Testis (tissue), 3 donors: ENCODE results near the gene DCHS2. TPM values are rescaled to one million over a fixed set of nuclear protein-coding genes. Genes with fewer than 3 reads are reported as not detected.

Experiments
- DNase-seq: peaks from one replicate; pipeline ENCODE4 v3.0.0-alpha.2; 2019
- H3K27ac ChIP-seq, 2 donors: fragments of 200-600 bp; sonication (generic); one replicate each; pipeline ENCODE4 v1.5.1; 2019
- H3K27me3 ChIP-seq: fragments of 200-600 bp; sonication (generic); one replicate; pipeline ENCODE4 v1.5.1; 2019
- H3K36me3 ChIP-seq: fragments of 200-600 bp; sonication (generic); one replicate; pipeline ENCODE4 v1.5.1; 2017; ENCODE audit warnings: low read depth; ENCODE audit errors: missing control alignments
- H3K4me1 ChIP-seq: fragments of 200-600 bp; sonication (generic); one replicate; pipeline ENCODE4 v1.5.1; 2019
- H3K4me3 ChIP-seq, 2 donors: fragments of 200-600 bp; sonication (generic); one replicate each; pipeline ENCODE4 v1.5.1; 2017 to 2019
- H3K9me3 ChIP-seq: fragments of 200-600 bp; sonication (generic); one replicate; pipeline ENCODE4 v1.5.1; 2017
- POLR2A ChIP-seq: fragments of 450-650 bp; IDR thresholded peaks from one replicate; pipeline ENCODE4 v1.6.1; 2017; ENCODE audit warnings: antibody characterized with exemption, mild to moderate bottlenecking, moderate library complexity
- WGBS, 2 donors: methylation state at CpG; one replicate each; pipeline ENCODE4 v1.1.5; 2018; 5-methylcytosine and 5-hydroxymethylcytosine counted together
- intact Hi-C: fragments of 100-400 bp; cut with DNase I; formaldehyde crosslinking; loops from one replicate; pipeline ENCODE4 v1.15.1; 2023; ENCODE audit warnings: low total_unique reads
- polyA plus RNA-seq: library from polyadenylated mRNA; stranded (reverse); fragments of 350-450 nt; fragmentation: Illumina TruSeq; extraction: RNeasy Lipid Tissue Mini Kit (QIAGEN cat#74804); gene quantifications from one replicate; pipeline ENCODE4 v1.2.3, GENCODE V29; 2014; ENCODE audit warnings: low read depth, low replicate concordance; ENCODE audit not compliant: insufficient read depth
- total RNA-seq, 2 donors: library from RNA; depleted of rRNA; stranded (reverse); fragments of >200 nt; gene quantifications; one replicate each; pipeline ENCODE4 v1.2.3, GENCODE V29; 2016
- TF ChIP-seq, protein P1 (sequence below), 3 experiments: fragments of 450-650 bp in 2 of 3; fragments of 200-600 bp in 1 of 3; sonication (generic) in 1 of 3; IDR thresholded peaks; one replicate each; pipeline ENCODE4 v1.5.1; 2016 to 2019; ENCODE audit warnings: antibody characterized with exemption in 3 of 3, mild to moderate bottlenecking in 2 of 3, moderate library complexity in 1 of 3

The DCHS2 gene
- total and polyA plus RNA-seq, 3 donors from 2014 or later = 2.4 to 6.5 (median 4.7) TPM

DNA sequence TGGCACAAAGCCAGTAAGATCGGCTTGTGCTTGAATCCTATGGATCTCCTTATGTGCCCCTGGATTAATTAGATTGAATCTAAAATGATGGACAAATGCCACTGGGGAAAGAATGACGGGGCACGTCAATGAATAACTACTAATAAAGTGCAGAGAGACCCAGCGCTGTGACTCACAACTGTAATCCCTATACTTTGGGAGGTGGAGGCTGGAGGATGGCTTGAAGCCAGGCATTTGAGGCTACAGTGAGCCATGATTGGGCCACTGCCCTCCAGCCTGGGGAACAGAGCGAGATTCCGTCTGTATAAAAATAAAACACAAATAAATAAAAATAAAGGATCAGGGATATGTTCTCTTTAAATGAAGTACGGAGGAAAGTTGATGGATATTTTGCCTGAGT is 179.4 kb downstream of the DCHS2 start:
- Histone ChIP-seq H3K9me3 (no peaks in the 10 kb centered on the region), H3K27ac (no peak overlapping the region), H3K27me3 (no peaks in the 10 kb centered on the region), H3K36me3 (no peaks in the 10 kb centered on the region), H3K4me3 (no peak overlapping the region), H3K4me1 (no peaks in the 10 kb centered on the region)
- DNase-seq = no peak
- TF ChIP-seq POLR2A = no peak
- TF ChIP-seq, protein P1, sequence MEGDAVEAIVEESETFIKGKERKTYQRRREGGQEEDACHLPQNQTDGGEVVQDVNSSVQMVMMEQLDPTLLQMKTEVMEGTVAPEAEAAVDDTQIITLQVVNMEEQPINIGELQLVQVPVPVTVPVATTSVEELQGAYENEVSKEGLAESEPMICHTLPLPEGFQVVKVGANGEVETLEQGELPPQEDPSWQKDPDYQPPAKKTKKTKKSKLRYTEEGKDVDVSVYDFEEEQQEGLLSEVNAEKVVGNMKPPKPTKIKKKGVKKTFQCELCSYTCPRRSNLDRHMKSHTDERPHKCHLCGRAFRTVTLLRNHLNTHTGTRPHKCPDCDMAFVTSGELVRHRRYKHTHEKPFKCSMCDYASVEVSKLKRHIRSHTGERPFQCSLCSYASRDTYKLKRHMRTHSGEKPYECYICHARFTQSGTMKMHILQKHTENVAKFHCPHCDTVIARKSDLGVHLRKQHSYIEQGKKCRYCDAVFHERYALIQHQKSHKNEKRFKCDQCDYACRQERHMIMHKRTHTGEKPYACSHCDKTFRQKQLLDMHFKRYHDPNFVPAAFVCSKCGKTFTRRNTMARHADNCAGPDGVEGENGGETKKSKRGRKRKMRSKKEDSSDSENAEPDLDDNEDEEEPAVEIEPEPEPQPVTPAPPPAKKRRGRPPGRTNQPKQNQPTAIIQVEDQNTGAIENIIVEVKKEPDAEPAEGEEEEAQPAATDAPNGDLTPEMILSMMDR (IDR thresholded peaks at IDR 0.05) = no peak
- intact Hi-C loops = loop anchor here (10.0 kb wide), 1 partner anchor 527 kb away; the partner anchor contains the start of gene SFRP2
- 74 to 80% methylated on average over 7 of the region's 7 CpGs for WGBS, 2 donors

DNA sequence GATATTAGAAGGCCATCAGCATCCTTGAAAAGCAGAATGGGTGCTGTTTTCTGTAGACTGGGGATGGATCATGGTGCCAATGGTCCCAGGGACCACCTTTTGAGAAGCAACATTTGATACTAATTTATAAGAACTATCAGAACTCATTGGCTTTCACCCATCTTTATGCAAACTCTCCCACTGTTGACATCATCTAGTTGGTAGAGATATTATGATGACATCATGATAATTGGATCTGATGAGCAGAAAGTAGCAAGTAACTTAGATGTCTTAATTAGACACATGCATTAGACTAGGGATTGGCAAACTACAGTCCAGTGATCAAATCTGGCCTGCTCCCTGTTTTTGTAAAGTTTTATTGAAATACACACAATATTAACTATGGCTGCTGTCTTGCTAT is 181.0 kb downstream of the DCHS2 start:
- Histone ChIP-seq H3K9me3 (no peaks in the 10 kb centered on the region), H3K27ac (no peak overlapping the region), H3K4me1 (no peaks in the 10 kb centered on the region), H3K4me3 (no peak overlapping the region), H3K27me3 (no peaks in the 10 kb centered on the region), H3K36me3 (no peaks in the 10 kb centered on the region)
- intact Hi-C loops = loop anchor here (10.0 kb wide), 1 partner anchor 526 kb away; the partner anchor contains the start of gene SFRP2
- DNase-seq = no peak
- TF ChIP-seq, protein P1 (IDR thresholded peaks at IDR 0.05) = no peak
- no peak for TF ChIP-seq POLR2A

DNA sequence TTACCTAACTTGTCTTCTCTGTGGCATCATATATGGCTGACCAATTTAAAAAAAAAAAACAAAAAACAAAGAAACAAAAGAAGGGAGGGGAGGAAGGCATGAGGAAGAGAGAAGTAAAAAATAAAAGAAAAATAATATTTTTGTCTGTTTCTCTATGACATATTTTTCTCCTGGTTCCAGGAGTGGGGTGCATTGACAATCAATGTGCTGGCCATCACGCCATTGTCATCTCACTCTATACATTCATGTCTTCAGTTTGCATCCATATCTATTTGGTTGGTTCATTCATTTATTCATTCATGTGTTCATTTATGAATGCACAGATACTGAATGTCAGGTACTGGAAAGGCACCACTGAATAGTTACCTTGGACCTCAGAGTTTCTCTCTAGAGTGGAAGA is 183.4 kb downstream of the DCHS2 start:
- Histone ChIP-seq H3K27me3 (no peaks in the 10 kb centered on the region), H3K9me3 (no peaks in the 10 kb centered on the region), H3K4me3 (no peak overlapping the region), H3K36me3 (no peaks in the 10 kb centered on the region), H3K4me1 (no peaks in the 10 kb centered on the region), H3K27ac (no peak overlapping the region)
- no peak for DNase-seq
- WGBS, 2 donors = 92 to 95% methylated on average over 1 of the region's 1 CpG
- no peak for TF ChIP-seq POLR2A
- TF ChIP-seq, protein P1 (IDR thresholded peaks at IDR 0.05) = no peak
- intact Hi-C loops = no loop called here

DNA sequence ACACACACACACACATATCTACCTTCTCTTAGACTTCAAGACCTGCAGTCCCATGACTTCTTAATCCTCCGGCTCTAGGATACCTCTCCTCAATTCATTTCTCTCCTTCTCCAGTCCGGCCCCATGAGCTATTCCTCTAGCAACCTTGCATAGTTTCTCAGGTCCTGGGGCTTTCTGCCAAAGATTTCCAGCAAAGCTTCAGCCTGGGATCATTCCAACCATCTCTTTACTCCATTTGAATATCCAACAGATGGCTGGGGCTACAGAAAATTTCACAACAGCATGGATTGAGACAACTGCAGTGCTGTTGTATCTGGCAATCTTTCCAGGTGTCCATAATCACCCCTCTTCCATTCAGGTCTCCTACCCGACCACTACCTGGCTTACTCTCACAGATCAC is 184.1 kb downstream of the DCHS2 start:
- Histone ChIP-seq H3K27me3 (no peaks in the 10 kb centered on the region), H3K27ac (no peak overlapping the region), H3K4me3 (no peak overlapping the region), H3K36me3 (no peaks in the 10 kb centered on the region), H3K4me1 (no peaks in the 10 kb centered on the region), H3K9me3 (no peaks in the 10 kb centered on the region)
- DNase-seq = no peak
- no peak for TF ChIP-seq POLR2A
- WGBS, 2 donors = 88 to 89% methylated on average over 3 of the region's 3 CpGs
- intact Hi-C loops = no loop called here

DNA sequence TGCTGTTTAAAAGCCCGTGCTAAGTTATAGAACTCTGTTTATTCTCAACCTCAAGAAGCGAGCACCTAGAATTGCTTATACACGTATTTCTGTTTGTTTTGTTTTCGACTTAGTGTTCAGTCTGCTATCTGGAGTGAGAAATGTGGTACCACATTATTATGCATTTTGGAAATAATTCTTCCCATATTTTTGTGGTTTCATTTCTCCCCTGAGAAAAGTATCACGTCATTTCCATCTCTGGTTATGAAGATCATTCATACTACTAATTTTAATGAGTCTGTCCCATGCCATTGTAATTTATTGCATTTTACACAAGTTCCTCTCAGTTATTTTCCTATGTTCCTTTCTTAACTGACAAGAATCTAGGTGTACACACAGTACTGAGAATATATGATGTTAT is 186.0 kb downstream of the DCHS2 start:
- H3K36me3 ChIP-seq = no peaks in the 10 kb centered on the region
- no peak for DNase-seq
- WGBS, 2 donors = 62 to 64% methylated on average over 5 of the region's 5 CpGs
- TF ChIP-seq, protein P1 (IDR thresholded peaks at IDR 0.05) = no peak
- TF ChIP-seq POLR2A = no peak
- H3K4me1 ChIP-seq = no peaks in the 10 kb centered on the region
- H3K4me3 ChIP-seq = no peak overlapping the region
- no peaks in the 10 kb centered on the region for H3K27me3 ChIP-seq
- H3K9me3 ChIP-seq = no peaks in the 10 kb centered on the region
- intact Hi-C loops = no loop called here
- no peak overlapping the region for H3K27ac ChIP-seq
